DND-41 (cell line): ENCODE results near the gene ALOX5.

Experiments used
- ATAC-seq: fragments of 200-7000 bp; cut with Tn5 transposase; 3 replicates; pipeline ENCODE4 v1.9.1; 2021; ENCODE audit warnings: low read depth; ENCODE audit not compliant: insufficient read depth
- DNase-seq: peaks from one replicate; pipeline ENCODE4 v3.0.0-alpha.2; 2020
- H2AFZ ChIP-seq: 2 replicates; pipeline ENCODE4 v1.6.0; 2012; ENCODE audit warnings: low read depth, low read length
- H3K27ac ChIP-seq: 2 replicates; pipeline ENCODE4 v1.5.1; 2012; ENCODE audit warnings: low read length, inconsistent platforms
- H3K27me3 ChIP-seq: fragments of 200-600 bp; sonication (generic); 2 replicates; pipeline ENCODE4 v1.6.0; 2012; ENCODE audit warnings: low read length, mild to moderate bottlenecking, inconsistent platforms; ENCODE audit not compliant: insufficient read depth, poor library complexity
- H3K36me3 ChIP-seq: 2 replicates; pipeline ENCODE4 v1.5.1; 2012; ENCODE audit warnings: low read length, inconsistent platforms; ENCODE audit not compliant: insufficient read depth
- H3K4me1 ChIP-seq: 2 replicates; pipeline ENCODE4 v1.5.1; 2012; ENCODE audit warnings: mild to moderate bottlenecking, low read length; ENCODE audit not compliant: insufficient read depth
- H3K4me2 ChIP-seq: 2 replicates; pipeline ENCODE4 v1.6.0; 2012; ENCODE audit warnings: mild to moderate bottlenecking, moderate library complexity, low read length, inconsistent platforms; ENCODE audit not compliant: insufficient read depth
- H3K4me3 ChIP-seq, 2 experiments: fragments of 200-600 bp in 1 of 2; shearing (Covaris generic) in 1 of 2; 2 replicates each; pipeline ENCODE4 v1.5.1; 2012 to 2016; ENCODE audit warnings: inconsistent platforms in 2 of 2, low read length in 2 of 2, mild to moderate bottlenecking in 2 of 2, low read depth in 1 of 2, moderate library complexity in 1 of 2
- H3K79me2 ChIP-seq: 2 replicates; pipeline ENCODE4 v1.6.0; 2012; ENCODE audit warnings: low read length, inconsistent platforms; ENCODE audit not compliant: insufficient read depth
- H3K9ac ChIP-seq: 2 replicates; pipeline ENCODE4 v1.6.0; 2012; ENCODE audit warnings: low read depth, mild to moderate bottlenecking, inconsistent platforms, low read length, moderate library complexity
- H3K9me3 ChIP-seq: 2 replicates; pipeline ENCODE4 v1.5.1; 2012; ENCODE audit warnings: low read length, moderate library complexity, mild to moderate bottlenecking, inconsistent platforms; ENCODE audit not compliant: insufficient read depth, severe bottlenecking
- H4K20me1 ChIP-seq: 2 replicates; pipeline ENCODE4 v1.6.0; 2012; ENCODE audit warnings: low read length; ENCODE audit not compliant: insufficient read depth
- EZH2 ChIP-seq: IDR thresholded peaks from 3 replicates; pipeline ENCODE4 v1.6.1; 2012; ENCODE audit warnings: borderline replicate concordance, low read depth, mild to moderate bottlenecking, moderate library complexity, low read length, inconsistent platforms; ENCODE audit not compliant: severe bottlenecking
- TF ChIP-seq, protein P1 (sequence below): IDR thresholded peaks from 2 replicates; pipeline ENCODE4 v1.5.1; 2012; ENCODE audit warnings: borderline replicate concordance, low read length, moderate library complexity, mild to moderate bottlenecking; ENCODE audit not compliant: poor library complexity, severe bottlenecking; ENCODE audit errors: extremely low read depth

ALOX5 gene

DNA sequence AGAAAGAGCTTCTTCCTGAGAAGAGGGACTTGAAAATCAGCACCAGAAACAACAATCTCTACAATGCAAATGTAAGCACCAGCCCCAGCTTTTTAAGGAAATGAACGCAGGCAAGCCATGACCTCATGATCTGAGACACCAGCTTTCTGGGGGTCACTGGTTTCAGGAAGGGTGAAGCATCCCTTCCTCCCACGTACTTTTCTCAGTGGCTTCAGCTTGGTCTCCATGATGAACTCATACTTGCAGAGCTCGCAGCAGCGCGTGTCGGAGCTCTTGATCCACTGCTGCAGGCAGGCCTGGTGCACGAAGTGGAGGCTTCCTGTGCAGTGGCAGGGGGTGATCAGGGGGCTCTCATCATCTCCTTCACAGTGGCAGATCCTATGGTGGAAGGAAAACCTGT, 87.0 kb downstream of the ALOX5 start:
- no peak overlapping the region for H3K9ac ChIP-seq
- peaks cover 27% of the 10 kb centered on the region for H3K36me3 ChIP-seq
- ATAC-seq: no peak
- H3K27me3 ChIP-seq: no peaks in the 10 kb centered on the region
- H2AFZ ChIP-seq: no peak overlapping the region
- no peak for DNase-seq
- H4K20me1 ChIP-seq: peaks cover 6% of the 10 kb centered on the region
- H3K4me1 ChIP-seq: no peaks in the 10 kb centered on the region
- H3K79me2 ChIP-seq: no peaks in the 10 kb centered on the region
- TF ChIP-seq, protein P1, sequence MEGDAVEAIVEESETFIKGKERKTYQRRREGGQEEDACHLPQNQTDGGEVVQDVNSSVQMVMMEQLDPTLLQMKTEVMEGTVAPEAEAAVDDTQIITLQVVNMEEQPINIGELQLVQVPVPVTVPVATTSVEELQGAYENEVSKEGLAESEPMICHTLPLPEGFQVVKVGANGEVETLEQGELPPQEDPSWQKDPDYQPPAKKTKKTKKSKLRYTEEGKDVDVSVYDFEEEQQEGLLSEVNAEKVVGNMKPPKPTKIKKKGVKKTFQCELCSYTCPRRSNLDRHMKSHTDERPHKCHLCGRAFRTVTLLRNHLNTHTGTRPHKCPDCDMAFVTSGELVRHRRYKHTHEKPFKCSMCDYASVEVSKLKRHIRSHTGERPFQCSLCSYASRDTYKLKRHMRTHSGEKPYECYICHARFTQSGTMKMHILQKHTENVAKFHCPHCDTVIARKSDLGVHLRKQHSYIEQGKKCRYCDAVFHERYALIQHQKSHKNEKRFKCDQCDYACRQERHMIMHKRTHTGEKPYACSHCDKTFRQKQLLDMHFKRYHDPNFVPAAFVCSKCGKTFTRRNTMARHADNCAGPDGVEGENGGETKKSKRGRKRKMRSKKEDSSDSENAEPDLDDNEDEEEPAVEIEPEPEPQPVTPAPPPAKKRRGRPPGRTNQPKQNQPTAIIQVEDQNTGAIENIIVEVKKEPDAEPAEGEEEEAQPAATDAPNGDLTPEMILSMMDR: no peak
- no peak for TF ChIP-seq EZH2
- H3K4me3 ChIP-seq: no peak overlapping the region
- H3K4me2 ChIP-seq: no peak overlapping the region
- no peak overlapping the region for H3K27ac ChIP-seq
- H3K9me3 ChIP-seq: no peaks in the 10 kb centered on the region

GRCh38 chr10:45463244-45464116, 89.5 kb downstream of the ALOX5 start:
- H3K27me3 ChIP-seq: no peaks in the 10 kb centered on the region
- ATAC-seq (no peak), DNase-seq (no peak)
- no peak for TF ChIP-seq EZH2
- TF ChIP-seq, protein P1: no peak
- peaks cover 11% of the 10 kb centered on the region for H4K20me1 ChIP-seq
- no peak overlapping the region for H3K27ac ChIP-seq
- no peaks in the 10 kb centered on the region for H3K4me1 ChIP-seq
- no peak overlapping the region for H3K4me2 ChIP-seq
- H2AFZ ChIP-seq: no peak overlapping the region
- peaks cover 19% of the 10 kb centered on the region for H3K36me3 ChIP-seq
- H3K4me3 ChIP-seq: no peak overlapping the region
- H3K9me3 ChIP-seq: no peaks in the 10 kb centered on the region
- 0 out of 2 replicates have a peak, but pooled peaks cover 1% of the 10 kb centered on the region for H3K79me2 ChIP-seq
- H3K9ac ChIP-seq: no peak overlapping the region

- peaks cover 11% of the 10 kb centered on the region for H3K36me3 ChIP-seq
- TF ChIP-seq EZH2: no peak
- TF ChIP-seq, protein P1: peak; percentile 90
- no peaks in the 10 kb centered on the region for H3K4me1 ChIP-seq
- H4K20me1 ChIP-seq: peaks cover 16% of the 10 kb centered on the region
- H3K79me2 ChIP-seq: 0 out of 2 replicates have a peak, but pooled peaks cover 1% of the 10 kb centered on the region
- H3K4me2 ChIP-seq: no peak overlapping the region
- ATAC-seq (peak; percentile 99), DNase-seq (peak; percentile 70)
- no peaks in the 10 kb centered on the region for H3K27me3 ChIP-seq
- H3K9me3 ChIP-seq: no peaks in the 10 kb centered on the region
- H3K4me3 ChIP-seq: no peak overlapping the region
- H2AFZ ChIP-seq: no peak overlapping the region
- H3K27ac ChIP-seq: no peak overlapping the region
- H3K9ac ChIP-seq: no peak overlapping the region
These were observed 91.0 kb downstream of the ALOX5 start for GRCh38 chr10:45464958-45465567.
